B cell (primary cell): ENCODE measurements around the gene SIRPB1. TPM values are rescaled to one million over a fixed set of nuclear protein-coding genes. Genes with fewer than 3 reads are reported as not detected.

Experiments
- ATAC-seq: fragments of 200-7000 bp; cut with Tn5 transposase; one replicate; pipeline ENCODE4 v1.10.0; 2021; ENCODE audit warnings: low read depth, mild to moderate bottlenecking, moderate number of reproducible peaks, moderate library complexity
- CTCF ChIA-PET: fragments of 350-600 bp; sonication (Branson Sonifier 250); formaldehyde crosslinking; loops from one replicate; lab custom pipeline; 2021; ENCODE audit warnings: antibody characterized with exemption, inconsistent platforms; lab: Charles Lee
- POLR2A ChIA-PET: fragments of 350-600 bp; sonication (Branson Sonifier 250); formaldehyde crosslinking; loops from one replicate; lab custom pipeline; 2021; ENCODE audit warnings: antibody characterized with exemption; lab: Charles Lee
- DNase-seq: peaks from one replicate; pipeline ENCODE4 v3.0.0; 2013
- H2AFZ ChIP-seq: 2 replicates; pipeline ENCODE4 v1.6.1; 2012; ENCODE audit warnings: mild to moderate bottlenecking, low read depth, low read length; ENCODE audit not compliant: insufficient read depth, poor library complexity, severe bottlenecking
- H3K27ac ChIP-seq, 2 donors: 1 replicate in 1 of 2; 2 replicates in 1 of 2; pipeline ENCODE4 v1.5.1; 2012 to 2013; ENCODE audit warnings: low read length in 2 of 2, mild to moderate bottlenecking in 2 of 2, moderate library complexity in 1 of 2
- H3K27me3 ChIP-seq, 4 experiments: fragments of 200-600 bp in 1 of 4; sonication (generic) in 1 of 4; replicated peaks in 1 of 4; 1 replicate in 2 of 4; 2 replicates in 2 of 4; pipeline versions ENCODE4 v1.6.1 to v1.7.0; 2013 to 2016; ENCODE audit warnings: low read length in 3 of 4, mild to moderate bottlenecking in 2 of 4, mixed read lengths in 1 of 4, moderate library complexity in 1 of 4; ENCODE audit not compliant: insufficient read depth in 4 of 4, control insufficient read depth in 3 of 4; ENCODE audit errors: control extremely low read depth in 1 of 4
- H3K36me3 ChIP-seq, 2 experiments: replicated peaks in 1 of 2; 1 replicate in 1 of 2; 2 replicates in 1 of 2; pipeline versions ENCODE4 v1.6.1 to v1.7.1; 2013; ENCODE audit warnings: low read length in 1 of 2; ENCODE audit not compliant: insufficient read depth in 2 of 2, control insufficient read depth in 1 of 2; ENCODE audit errors: control extremely low read depth in 1 of 2, extremely low read depth in 1 of 2
- H3K4me1 ChIP-seq, 2 donors: fragments of 200-600 bp in 1 of 2; sonication (generic) in 1 of 2; 1 replicate in 1 of 2; 2 replicates in 1 of 2; pipeline versions ENCODE4 v1.5.1 to v1.6.1; 2013 to 2017; ENCODE audit warnings: low read length in 2 of 2; ENCODE audit not compliant: control insufficient read depth in 2 of 2, insufficient read depth in 2 of 2
- H3K4me2 ChIP-seq: replicated peaks from 2 replicates; pipeline ENCODE3; 2012; ENCODE audit warnings: mild to moderate bottlenecking, low read depth, low read length; ENCODE audit not compliant: poor library complexity, severe bottlenecking
- H3K4me3 ChIP-seq, 5 experiments: fragments of 200-600 bp in 1 of 5; sonication (generic) in 1 of 5; 1 replicate in 3 of 5; 2 replicates in 2 of 5; pipeline versions ENCODE4 v1.5.1 to v1.7.0; 2011 to 2016; ENCODE audit warnings: low read length in 4 of 5, mild to moderate bottlenecking in 4 of 5, low read depth in 2 of 5, control low read depth in 1 of 5, moderate library complexity in 1 of 5; ENCODE audit not compliant: insufficient read depth in 1 of 5; ENCODE audit errors: control extremely low read depth in 1 of 5, extremely low read depth in 1 of 5
- H3K79me2 ChIP-seq: fragments of 200-600 bp; sonication (generic); one replicate; pipeline ENCODE4 v1.6.0; 2016; ENCODE audit warnings: low read length; ENCODE audit not compliant: control insufficient read depth, insufficient read depth
- H3K9ac ChIP-seq: fragments of 200-600 bp; sonication (generic); 2 replicates; pipeline ENCODE4 v1.6.1; 2017; ENCODE audit warnings: mild to moderate bottlenecking, low read length, moderate library complexity
- H3K9me3 ChIP-seq, 3 donors: one replicate each; pipeline versions ENCODE4 v1.6.1 to v1.7.1; 2013; ENCODE audit warnings: low read length in 2 of 3; ENCODE audit not compliant: control insufficient read depth in 2 of 3, insufficient read depth in 1 of 3; ENCODE audit errors: control extremely low read depth in 1 of 3
- H4K20me1 ChIP-seq: 2 replicates; pipeline ENCODE4 v1.6.0; 2012; ENCODE audit warnings: mild to moderate bottlenecking, low read length; ENCODE audit not compliant: insufficient read depth, control insufficient read depth, poor library complexity, severe bottlenecking
- H3K27ac Mint-ChIP-seq: one replicate; pipeline ENCODE4 v1.8.0; 2021; ENCODE audit warnings: mixed read lengths
- H3K27me3 Mint-ChIP-seq: one replicate; pipeline ENCODE4 v1.8.0; 2021; ENCODE audit warnings: mixed read lengths
- H3K4me1 Mint-ChIP-seq: one replicate; pipeline ENCODE4 v1.8.0; 2021; ENCODE audit warnings: mixed read lengths
- H3K4me3 Mint-ChIP-seq: one replicate; pipeline ENCODE4 v1.8.0; 2021; ENCODE audit warnings: mixed read lengths
- H3K9me3 Mint-ChIP-seq: one replicate; pipeline ENCODE4 v1.8.0; 2022; ENCODE audit warnings: mixed read lengths; ENCODE audit not compliant: insufficient read depth
- EZH2 ChIP-seq: IDR thresholded peaks from 2 replicates; pipeline ENCODE4 v1.6.1; 2012; ENCODE audit warnings: borderline replicate concordance, low read depth, mild to moderate bottlenecking, moderate library complexity, low read length; ENCODE audit not compliant: insufficient read depth, poor library complexity, severe bottlenecking
- WGBS: methylation state at CpG from one replicate; pipeline ENCODE4 v1.1.5; 2013; ENCODE audit warnings: missing lambda C conversion rate; ENCODE audit not compliant: insufficient coverage; 5-methylcytosine and 5-hydroxymethylcytosine counted together
- intact Hi-C: fragments of 100-400 bp; cut with micrococcal nuclease; formaldehyde crosslinking; loops from one replicate; pipeline ENCODE4 v1.10.0; 2022
- polyA plus RNA-seq: library from polyadenylated mRNA; depleted of rRNA; stranded (reverse); fragments of >200 nt; gene quantifications from 2 replicates; pipeline ENCODE4 v1.2.3, GENCODE V29; 2012
- total RNA-seq, 2 donors: library from RNA; stranded (reverse); fragments of 120-200 nt in 1 of 2; gene quantifications; 1 replicate in 1 of 2; 2 replicates in 1 of 2; pipeline versions ENCODE4 v1.2.3 to v1.2.4, GENCODE V29; 2013 to 2022
- TF ChIP-seq, protein P1 (sequence below): fragments of 200-600 bp; IDR thresholded peaks from one replicate; pipeline ENCODE4 v1.8.0; 2022; ENCODE audit warnings: antibody characterized with exemption, mild to moderate bottlenecking

Gene SIRPB1
- total and polyA plus RNA-seq, 2 donors (not counting 1 experiment from before 2014, with no cell fraction given): 1.3 to 1.7 TPM

DNA sequence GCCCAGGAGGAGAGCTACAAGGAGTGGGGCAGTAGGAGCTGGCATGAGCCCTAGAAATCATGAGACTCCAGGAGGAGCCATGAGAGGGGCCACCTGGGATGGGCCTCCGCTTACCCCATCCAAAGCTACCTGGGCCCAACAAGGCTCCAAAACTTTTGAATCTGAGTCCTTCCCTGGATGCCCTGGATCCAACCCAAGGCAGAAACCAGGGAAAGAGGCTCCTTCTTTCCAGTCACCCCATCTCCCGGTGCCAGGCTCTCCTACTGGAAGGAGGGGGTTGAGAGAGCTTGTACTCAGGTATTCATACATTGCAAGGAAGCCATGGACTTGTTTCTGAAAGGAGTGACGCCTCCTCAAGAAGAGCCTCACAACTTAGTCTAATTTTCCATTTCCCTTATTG, 45.5 kb upstream of the SIRPB1 start:
- Histone ChIP-seq H3K27ac (no peak overlapping the region), H3K79me2 (no peaks in the 10 kb centered on the region), H3K4me3 (peak overlapping the region in 1 of 5 experiments; percentile 5), H3K9me3 (no peaks in the 10 kb centered on the region), H3K27me3 (peaks cover 0 to 3% (median 0%) of the 10 kb centered on the region in 4 experiments), H3K4me1 (peaks cover 19 to 23% of the 10 kb centered on the region in 2 donors), H2AFZ (peak overlapping the region; percentile 39), H3K4me2 (peak overlapping the region; percentile 55), H4K20me1 (no peaks in the 10 kb centered on the region), H3K9ac (peak overlapping the region; percentile 33), H3K36me3 (no peaks in the 10 kb centered on the region)
- intact Hi-C loops: no loop called here
- Mint-ChIP-seq H3K4me3 (no peak overlapping the region), H3K27ac (no peak overlapping the region), H3K27me3 (no peaks in the 10 kb centered on the region), H3K9me3 (no peaks in the 10 kb centered on the region), H3K4me1 (peaks cover 37% of the 10 kb centered on the region)
- ChIA-PET POLR2A (no interaction called here), CTCF (no interaction called here)
- DNase-seq (no peak), ATAC-seq (no peak)
- TF ChIP-seq, protein P1, sequence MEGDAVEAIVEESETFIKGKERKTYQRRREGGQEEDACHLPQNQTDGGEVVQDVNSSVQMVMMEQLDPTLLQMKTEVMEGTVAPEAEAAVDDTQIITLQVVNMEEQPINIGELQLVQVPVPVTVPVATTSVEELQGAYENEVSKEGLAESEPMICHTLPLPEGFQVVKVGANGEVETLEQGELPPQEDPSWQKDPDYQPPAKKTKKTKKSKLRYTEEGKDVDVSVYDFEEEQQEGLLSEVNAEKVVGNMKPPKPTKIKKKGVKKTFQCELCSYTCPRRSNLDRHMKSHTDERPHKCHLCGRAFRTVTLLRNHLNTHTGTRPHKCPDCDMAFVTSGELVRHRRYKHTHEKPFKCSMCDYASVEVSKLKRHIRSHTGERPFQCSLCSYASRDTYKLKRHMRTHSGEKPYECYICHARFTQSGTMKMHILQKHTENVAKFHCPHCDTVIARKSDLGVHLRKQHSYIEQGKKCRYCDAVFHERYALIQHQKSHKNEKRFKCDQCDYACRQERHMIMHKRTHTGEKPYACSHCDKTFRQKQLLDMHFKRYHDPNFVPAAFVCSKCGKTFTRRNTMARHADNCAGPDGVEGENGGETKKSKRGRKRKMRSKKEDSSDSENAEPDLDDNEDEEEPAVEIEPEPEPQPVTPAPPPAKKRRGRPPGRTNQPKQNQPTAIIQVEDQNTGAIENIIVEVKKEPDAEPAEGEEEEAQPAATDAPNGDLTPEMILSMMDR: no peak
- TF ChIP-seq EZH2: no peak
- WGBS: 100% methylated on average over 1 of the region's 3 CpGs

DNA sequence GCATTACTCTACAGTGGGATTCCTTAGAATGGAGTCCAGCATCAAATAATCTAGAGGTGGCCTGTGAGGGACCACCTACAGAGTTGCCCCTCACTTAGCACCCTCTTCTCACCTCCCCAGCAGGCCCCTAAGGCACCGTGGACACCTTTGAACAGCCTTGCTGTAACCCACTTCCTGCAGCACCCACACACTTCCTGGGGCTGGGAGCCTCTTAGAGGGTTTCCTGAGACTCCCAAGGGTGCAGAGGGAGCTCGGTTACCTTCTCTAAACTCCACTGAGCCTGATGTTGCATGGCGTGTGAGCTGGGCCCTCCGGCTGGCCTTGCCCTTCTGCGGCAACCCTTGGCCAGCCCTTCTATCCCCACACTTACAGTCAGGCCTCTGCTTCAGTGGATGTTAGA, 45.1 kb upstream of the SIRPB1 start:
- peak overlapping the region; percentile 33 for H3K9ac ChIP-seq
- peaks cover 0 to under 1% (median 0%) of the 10 kb centered on the region in 4 experiments for H3K27me3 ChIP-seq
- peak; percentile 31 for ATAC-seq
- peaks cover 19 to 23% of the 10 kb centered on the region in 2 donors for H3K4me1 ChIP-seq
- Mint-ChIP-seq H3K9me3 (no peaks in the 10 kb centered on the region), H3K4me1 (peaks cover 37% of the 10 kb centered on the region), H3K4me3 (peak overlapping the region; percentile 50), H3K27ac (peak overlapping the region; percentile 46), H3K27me3 (no peaks in the 10 kb centered on the region)
- no peak for DNase-seq
- H2AFZ ChIP-seq: peak overlapping the region; percentile 39
- H3K4me2 ChIP-seq: peak overlapping the region; percentile 55
- ChIA-PET CTCF (no interaction called here), POLR2A (no interaction called here)
- TF ChIP-seq, protein P1: no peak
- no peak for TF ChIP-seq EZH2
- H3K9me3 ChIP-seq: no peaks in the 10 kb centered on the region
- peak overlapping the region in 1 of 5 experiments; percentile 5 for H3K4me3 ChIP-seq
- 7% methylated on average over 4 of the region's 5 CpGs for WGBS
- H4K20me1 ChIP-seq: no peaks in the 10 kb centered on the region
- intact Hi-C loops: no loop called here
- peak overlapping the region in 1 of 2 donors; percentile 23 for H3K27ac ChIP-seq
- H3K79me2 ChIP-seq: no peaks in the 10 kb centered on the region
- no peaks in the 10 kb centered on the region for H3K36me3 ChIP-seq
